C4-2B (cell line): ENCODE measurements around the gene FOXP1.

Experiments
- ZFX ChIP-seq: fragments of 450-650 bp; IDR thresholded peaks from 2 replicates; pipeline ENCODE4 v1.6.1; 2017
- TF ChIP-seq, protein P1 (sequence below): fragments of 450-650 bp; conservative IDR thresholded peaks from 2 replicates; pipeline ENCODE4 v1.5.1; 2017; ENCODE audit warnings: mild to moderate bottlenecking

- TF ChIP-seq, protein P1, sequence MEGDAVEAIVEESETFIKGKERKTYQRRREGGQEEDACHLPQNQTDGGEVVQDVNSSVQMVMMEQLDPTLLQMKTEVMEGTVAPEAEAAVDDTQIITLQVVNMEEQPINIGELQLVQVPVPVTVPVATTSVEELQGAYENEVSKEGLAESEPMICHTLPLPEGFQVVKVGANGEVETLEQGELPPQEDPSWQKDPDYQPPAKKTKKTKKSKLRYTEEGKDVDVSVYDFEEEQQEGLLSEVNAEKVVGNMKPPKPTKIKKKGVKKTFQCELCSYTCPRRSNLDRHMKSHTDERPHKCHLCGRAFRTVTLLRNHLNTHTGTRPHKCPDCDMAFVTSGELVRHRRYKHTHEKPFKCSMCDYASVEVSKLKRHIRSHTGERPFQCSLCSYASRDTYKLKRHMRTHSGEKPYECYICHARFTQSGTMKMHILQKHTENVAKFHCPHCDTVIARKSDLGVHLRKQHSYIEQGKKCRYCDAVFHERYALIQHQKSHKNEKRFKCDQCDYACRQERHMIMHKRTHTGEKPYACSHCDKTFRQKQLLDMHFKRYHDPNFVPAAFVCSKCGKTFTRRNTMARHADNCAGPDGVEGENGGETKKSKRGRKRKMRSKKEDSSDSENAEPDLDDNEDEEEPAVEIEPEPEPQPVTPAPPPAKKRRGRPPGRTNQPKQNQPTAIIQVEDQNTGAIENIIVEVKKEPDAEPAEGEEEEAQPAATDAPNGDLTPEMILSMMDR: no peak
- no peak for TF ChIP-seq ZFX
Measured at GRCh38 chr3:71523628-71524027, 59.9 kb downstream of the FOXP1 start.
